Skeletal muscle tissue (tissue), 4 donors: ENCODE data around the gene CDH4. TPM values are rescaled to one million over a fixed set of nuclear protein-coding genes. Genes with fewer than 3 reads are reported as not detected.
"Not testable (repeated sequence)": the region's sequence is repeated elsewhere in the genome, so short reads cannot be mapped to it uniquely, and the experiment has no call there.

ENCODE experiments used
- H3K27ac ChIP-seq: one replicate; pipeline ENCODE4 v1.7.0; 2013; ENCODE audit warnings: mild to moderate bottlenecking, low read depth, low read length, inconsistent platforms
- H3K27me3 ChIP-seq, 3 donors: one replicate each; pipeline ENCODE4 v1.7.0; 2013; ENCODE audit warnings: low read length in 3 of 3; ENCODE audit not compliant: control insufficient read depth in 3 of 3, insufficient read depth in 3 of 3
- H3K36me3 ChIP-seq, 3 donors: one replicate each; pipeline ENCODE4 v1.7.0; 2013; ENCODE audit warnings: low read length in 3 of 3; ENCODE audit not compliant: control insufficient read depth in 3 of 3, insufficient read depth in 3 of 3
- H3K4me1 ChIP-seq, 3 donors: one replicate each; pipeline ENCODE4 v1.7.0; 2013; ENCODE audit warnings: low read length in 3 of 3, mild to moderate bottlenecking in 3 of 3; ENCODE audit not compliant: control insufficient read depth in 3 of 3, insufficient read depth in 3 of 3
- H3K4me3 ChIP-seq, 3 donors: one replicate each; pipeline ENCODE4 v1.7.0; 2013; ENCODE audit warnings: low read length in 3 of 3
- H3K9ac ChIP-seq, 3 donors: one replicate each; pipeline ENCODE4 v1.7.0; 2013; ENCODE audit warnings: low read length in 3 of 3, mild to moderate bottlenecking in 3 of 3, moderate library complexity in 2 of 3, low read depth in 1 of 3
- H3K9me3 ChIP-seq, 3 donors: one replicate each; pipeline ENCODE4 v1.7.0; 2013; ENCODE audit warnings: low read length in 3 of 3; ENCODE audit not compliant: control insufficient read depth in 3 of 3
- total RNA-seq: library from RNA; depleted of rRNA; stranded (reverse); fragments of >200 nt; gene quantifications from one replicate; pipeline ENCODE4 v1.2.3, GENCODE V29; 2014
- donor health status: Osteomylitis.

CDH4 gene
- total RNA-seq, 1 donor from 2014 or later = 0.52 TPM

DNA sequence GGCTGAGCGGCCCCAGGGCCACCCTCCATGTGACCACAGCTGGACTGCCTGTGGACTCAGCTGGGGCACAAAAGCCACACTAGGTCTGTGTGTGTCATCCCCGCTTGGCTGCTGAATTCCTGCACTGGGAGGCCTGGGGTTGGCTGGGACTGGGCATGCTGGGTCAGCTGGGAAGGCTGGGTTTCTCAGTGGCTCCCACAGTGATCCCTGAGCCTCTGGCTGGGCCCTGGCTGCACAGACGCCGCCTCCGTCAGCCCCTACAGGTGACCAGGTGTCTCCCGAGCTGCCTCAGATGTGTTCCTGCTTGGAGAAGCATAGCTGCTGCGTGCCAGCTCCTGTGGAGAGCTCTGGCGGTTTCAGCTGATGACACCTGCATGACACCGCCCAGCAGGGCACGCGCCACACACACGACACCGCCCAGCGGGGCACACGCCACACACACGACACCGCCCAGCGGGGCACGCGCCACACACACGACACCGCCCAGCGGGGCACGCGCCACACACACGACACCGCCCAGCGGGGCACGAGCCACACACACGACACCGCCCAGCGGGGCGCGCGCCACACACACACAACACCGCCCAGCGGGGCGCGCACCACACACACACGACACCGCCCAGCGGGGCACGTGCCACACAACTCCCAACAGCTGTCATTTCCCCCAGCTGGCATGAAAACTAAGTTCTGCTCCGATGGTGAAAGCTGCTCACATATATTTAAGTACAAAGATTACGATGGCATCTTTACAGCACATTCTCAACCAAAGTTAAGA is 724.8 kb downstream of the CDH4 start:
- no peaks in the 10 kb centered on the region for H3K27me3 ChIP-seq

DNA sequence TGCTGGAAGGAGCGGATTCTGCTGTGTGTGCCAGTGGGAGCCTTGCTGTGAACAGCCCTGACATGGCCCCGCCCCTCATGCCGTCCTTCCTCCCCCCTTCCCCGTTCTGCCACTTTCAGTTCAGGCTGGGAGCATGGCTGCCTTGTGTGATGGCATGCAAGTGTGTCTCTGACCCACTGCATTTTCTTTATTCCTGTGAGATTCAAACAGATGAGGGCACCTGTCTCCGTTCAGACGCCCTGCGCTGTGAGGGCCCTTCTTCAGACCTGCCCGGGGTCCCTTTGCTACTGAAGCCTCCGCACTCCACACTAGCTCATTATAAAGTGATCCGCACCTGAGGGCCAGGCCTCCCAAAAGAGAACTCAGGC is 725.3 kb downstream of the CDH4 start:
- Histone ChIP-seq H3K9ac (no peak overlapping the region), H3K36me3 (peaks cover 20 to 29% (median 23%) of the 10 kb centered on the region in 3 donors), H3K4me1 (no peaks in the 10 kb centered on the region), H3K27ac (no peak overlapping the region), H3K9me3 (no peaks in the 10 kb centered on the region), H3K27me3 (no peaks in the 10 kb centered on the region), H3K4me3 (no peak overlapping the region)

More for the DNA sequence above, 724.8 kb downstream of the CDH4 start:
- H3K27ac ChIP-seq = no peak overlapping the region
- H3K4me1 ChIP-seq = no peaks in the 10 kb centered on the region
- no peak overlapping the region for H3K9ac ChIP-seq
- H3K9me3 ChIP-seq = no peaks in the 10 kb centered on the region
- H3K4me3 ChIP-seq = no peak overlapping the region
- H3K36me3 ChIP-seq = peaks cover 22 to 32% (median 27%) of the 10 kb centered on the region in 3 donors

DNA sequence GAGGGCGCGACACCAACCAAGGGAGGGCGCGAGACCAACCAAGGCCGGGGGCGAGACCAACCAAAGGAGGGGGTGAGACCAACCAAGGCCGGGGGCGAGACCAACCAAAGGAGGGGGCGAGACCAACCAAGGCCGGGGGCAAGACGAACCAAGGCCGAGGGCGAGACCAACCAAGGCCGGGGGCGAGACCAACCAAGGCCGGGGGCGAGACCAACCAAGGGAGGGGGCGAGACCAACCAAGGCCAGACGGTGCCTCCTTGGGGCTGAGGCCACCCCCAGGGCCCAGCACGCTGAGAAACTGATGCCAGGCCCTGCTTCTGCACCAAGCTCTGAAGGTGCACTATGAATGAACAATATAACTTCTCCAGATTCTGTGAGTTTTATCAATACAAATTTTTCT is 726.4 kb downstream of the CDH4 start:
- Histone ChIP-seq H3K27ac (no peak overlapping the region), H3K9ac (no peak overlapping the region), H3K27me3 (no peaks in the 10 kb centered on the region), H3K9me3 (no peaks in the 10 kb centered on the region), H3K4me1 (no peaks in the 10 kb centered on the region), H3K4me3 (no peak overlapping the region), H3K36me3 (peaks cover 10 to 18% (median 14%) of the 10 kb centered on the region in 3 donors)

DNA sequence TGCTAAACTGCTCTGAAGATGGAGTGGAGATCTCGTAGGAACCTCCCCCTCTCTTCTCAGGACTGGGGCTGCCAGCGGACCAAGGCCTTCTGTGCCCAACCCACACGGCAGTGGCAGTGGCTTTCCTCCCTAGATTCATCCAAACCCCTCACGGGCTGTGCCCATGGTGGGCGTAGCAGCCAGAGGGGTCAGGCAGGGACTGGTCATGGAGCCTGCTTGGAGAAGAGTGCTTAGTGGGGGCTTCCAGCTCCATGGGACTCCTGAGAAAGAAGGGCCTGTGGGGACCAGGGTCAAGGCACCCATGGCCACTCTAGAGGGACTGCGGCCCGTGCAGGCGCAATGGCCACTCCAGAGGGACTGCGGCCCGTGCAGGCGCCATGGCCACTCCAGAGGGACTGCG is 727.0 kb downstream of the CDH4 start:
- H3K9ac ChIP-seq = no peak overlapping the region
- H3K9me3 ChIP-seq = no peaks in the 10 kb centered on the region
- H3K27ac ChIP-seq = no peak overlapping the region
- no peaks in the 10 kb centered on the region for H3K27me3 ChIP-seq
- peaks cover 8 to 15% (median 8%) of the 10 kb centered on the region in 3 donors for H3K36me3 ChIP-seq
- no peak overlapping the region for H3K4me3 ChIP-seq
- no peaks in the 10 kb centered on the region for H3K4me1 ChIP-seq

DNA sequence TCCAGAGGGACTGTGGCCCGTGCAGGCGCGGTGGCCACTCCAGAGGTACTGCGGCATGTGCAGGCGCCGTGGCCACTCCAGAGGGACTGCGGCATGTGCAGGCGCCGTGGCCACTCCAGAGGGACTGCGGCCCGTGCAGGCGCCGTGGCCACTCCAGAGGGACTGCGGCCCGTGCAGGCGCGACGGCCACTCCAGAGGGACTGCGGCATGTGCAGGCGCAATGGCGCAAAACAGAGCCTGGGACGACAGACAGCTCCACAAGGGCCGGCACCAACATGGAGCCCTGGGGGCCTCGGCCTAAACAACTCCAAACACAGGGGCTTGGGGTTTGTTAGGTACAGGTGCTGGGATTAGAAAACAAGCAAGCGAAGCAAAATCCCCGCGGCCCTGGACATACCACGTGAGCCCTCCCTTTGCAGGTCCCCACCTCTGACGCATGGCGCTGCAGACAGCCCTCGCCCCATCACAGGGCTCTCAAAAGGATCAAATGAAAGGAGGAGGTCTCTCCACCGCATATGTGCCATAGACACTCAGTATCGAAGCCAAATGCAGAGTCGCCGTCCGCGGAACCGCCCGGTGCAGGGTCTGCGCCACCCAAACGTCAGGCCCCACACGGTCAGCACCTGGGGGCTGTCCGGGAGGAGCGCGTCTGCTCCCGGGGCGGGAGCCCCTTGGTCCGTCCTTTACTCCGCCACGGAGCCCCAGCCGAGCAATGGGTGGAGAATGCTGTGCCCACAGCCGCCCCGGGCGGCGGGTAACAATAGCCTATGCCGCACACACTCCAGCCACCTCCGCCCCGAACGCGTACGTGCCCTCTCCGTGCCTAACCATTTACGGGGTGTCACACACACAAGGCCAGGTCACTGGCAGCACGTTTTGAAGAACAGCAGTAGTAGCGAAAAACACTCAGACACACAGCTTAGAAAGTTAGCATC is 727.9 kb downstream of the CDH4 start:
- H3K36me3 ChIP-seq = peaks cover 6 to 14% (median 9%) of the 10 kb centered on the region in 3 donors
- no peaks in the 10 kb centered on the region for H3K4me1 ChIP-seq
- H3K27me3 ChIP-seq = no peaks in the 10 kb centered on the region
- no peak overlapping the region for H3K27ac ChIP-seq
- H3K4me3 ChIP-seq = no peak overlapping the region
- H3K9ac ChIP-seq = no peak overlapping the region
- no peaks in the 10 kb centered on the region for H3K9me3 ChIP-seq

DNA sequence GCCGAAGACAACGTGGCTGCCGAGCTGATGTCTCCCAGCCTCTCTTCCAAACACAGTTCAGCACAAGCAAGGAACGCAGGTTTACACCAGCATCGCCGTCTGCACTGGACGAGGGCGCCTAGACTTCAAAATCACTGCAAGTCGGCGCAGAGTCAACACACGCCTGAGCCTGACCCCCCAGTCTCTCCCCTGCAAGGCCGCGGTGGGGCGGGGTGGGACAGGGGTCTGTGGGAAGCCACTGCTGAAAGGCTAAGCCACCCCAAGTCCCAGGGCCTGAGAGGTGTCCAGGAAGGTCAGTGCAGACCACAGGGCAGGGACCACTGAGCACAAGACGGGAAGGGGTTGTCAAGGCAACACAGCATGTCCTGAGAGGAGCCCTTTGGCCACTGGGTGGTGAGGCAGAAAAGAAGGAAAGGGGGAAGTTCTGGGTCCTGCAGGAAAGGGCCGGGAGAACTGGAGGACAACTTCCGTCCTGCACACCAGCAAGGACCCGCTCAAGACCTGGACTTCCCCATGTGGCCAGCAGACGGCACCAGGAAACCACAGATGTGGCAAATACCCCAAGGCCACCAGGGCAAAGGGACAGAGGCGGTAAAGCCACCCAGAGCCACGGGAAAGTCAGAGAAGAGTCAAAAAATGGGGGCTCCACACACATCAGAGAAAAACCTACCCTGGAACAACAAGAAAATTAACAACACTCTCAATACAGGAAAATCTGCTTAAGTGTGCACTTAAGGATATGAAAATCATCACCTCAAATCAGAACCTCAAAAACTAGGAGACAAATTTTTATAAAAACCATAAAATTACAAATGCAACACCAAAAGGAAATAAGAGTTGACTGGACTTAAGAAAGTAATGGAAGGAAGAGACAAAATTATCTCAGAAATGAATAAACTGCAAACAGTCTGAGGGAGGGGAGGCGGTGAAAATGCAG is 728.9 kb downstream of the CDH4 start:
- Histone ChIP-seq H3K27ac (no peak overlapping the region), H3K9me3 (no peaks in the 10 kb centered on the region), H3K4me3 (no peak overlapping the region), H3K36me3 (peaks cover 6 to 14% (median 9%) of the 10 kb centered on the region in 3 donors), H3K9ac (no peak overlapping the region), H3K27me3 (no peaks in the 10 kb centered on the region), H3K4me1 (no peaks in the 10 kb centered on the region)

DNA sequence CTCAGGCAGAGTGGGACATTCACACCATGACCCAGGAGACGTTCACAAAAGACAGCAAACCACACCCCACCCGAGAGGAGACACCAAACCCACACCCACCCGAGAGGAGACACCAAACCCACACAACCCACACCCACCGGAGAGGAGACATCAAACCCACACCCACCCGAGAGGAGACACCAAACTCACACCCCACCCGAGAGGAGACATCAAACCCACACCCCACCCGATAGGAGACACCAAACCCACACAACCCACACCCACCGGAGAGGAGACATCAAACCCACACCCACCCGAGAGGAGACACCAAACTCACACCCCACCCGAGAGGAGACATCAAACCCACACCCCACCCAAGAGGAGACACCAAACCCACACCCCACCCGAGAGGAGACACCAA is 729.6 kb downstream of the CDH4 start:
- H3K4me3 ChIP-seq, H3K4me1 ChIP-seq, H3K27ac ChIP-seq, H3K9ac ChIP-seq, H3K27me3 ChIP-seq, H3K9me3 ChIP-seq: not testable (repeated sequence)
- peaks cover 3 to 11% (median 9%) of the 10 kb centered on the region in 3 donors for H3K36me3 ChIP-seq

DNA sequence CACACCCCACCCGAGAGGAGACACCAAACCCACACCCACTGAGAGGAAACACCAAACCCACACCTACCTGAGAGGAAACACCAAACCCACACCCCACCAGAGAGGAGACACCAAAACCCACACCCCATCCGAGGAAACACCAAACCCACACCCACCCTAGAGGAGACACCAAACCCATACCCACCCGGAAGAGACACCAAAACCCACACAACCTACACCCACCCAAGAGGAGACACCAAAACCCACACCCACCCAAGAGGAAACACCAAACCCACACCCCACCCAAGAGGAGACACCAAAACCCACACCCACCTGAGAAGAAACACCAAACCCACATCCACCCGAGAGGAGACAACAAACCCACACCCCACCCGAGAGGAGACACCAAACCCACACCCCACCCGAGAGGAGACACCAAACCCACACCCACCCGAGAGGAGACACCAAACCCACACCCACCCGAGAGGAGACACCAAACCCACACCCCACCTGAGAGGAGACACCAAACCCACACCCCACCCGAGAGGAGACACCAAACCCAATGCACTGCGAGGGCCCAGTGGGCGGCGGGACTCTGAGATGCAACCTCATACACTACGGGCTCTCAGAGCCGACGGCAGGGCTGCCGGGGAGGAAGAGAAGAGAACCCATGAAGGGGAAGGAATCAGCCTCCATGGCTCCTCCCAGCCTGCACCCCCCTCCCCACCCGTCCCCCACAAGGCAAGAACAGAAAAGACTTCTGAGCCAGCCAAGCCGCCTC is 730.3 kb downstream of the CDH4 start:
- Histone ChIP-seq H3K9me3 (no peaks in the 10 kb centered on the region), H3K9ac (no peak overlapping the region), H3K36me3 (peaks cover 8 to 17% (median 8%) of the 10 kb centered on the region in 3 donors), H3K4me3 (no peak overlapping the region), H3K27me3 (no peaks in the 10 kb centered on the region), H3K4me1 (no peaks in the 10 kb centered on the region), H3K27ac (no peak overlapping the region)

DNA sequence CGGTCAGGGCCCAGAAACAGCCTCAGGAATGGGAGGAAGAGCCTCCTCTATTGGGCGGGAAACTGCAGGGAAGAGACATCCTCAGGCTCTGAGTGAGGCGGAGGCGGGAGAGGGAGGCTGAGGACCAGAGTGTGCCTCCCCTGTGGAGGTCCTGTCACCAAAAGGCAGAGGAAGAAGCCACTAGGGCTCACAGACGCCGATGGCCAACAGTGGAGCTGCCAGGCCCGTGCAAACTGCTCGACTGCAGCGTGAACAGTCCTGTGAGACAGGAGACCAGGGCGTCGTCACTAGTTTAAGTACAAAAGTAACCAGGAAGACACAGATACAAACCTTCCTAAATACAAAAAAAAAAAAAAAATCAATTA is 730.9 kb downstream of the CDH4 start:
- Histone ChIP-seq H3K9ac (no peak overlapping the region), H3K4me3 (no peak overlapping the region), H3K9me3 (no peaks in the 10 kb centered on the region)

More for the DNA sequence above, 730.9 kb downstream of the CDH4 start:
- no peaks in the 10 kb centered on the region for H3K4me1 ChIP-seq
- H3K27ac ChIP-seq = no peak overlapping the region
- peaks cover 8 to 19% (median 11%) of the 10 kb centered on the region in 3 donors for H3K36me3 ChIP-seq
- no peaks in the 10 kb centered on the region for H3K27me3 ChIP-seq
